LNCAP (cell line): ENCODE measurements around the gene MICAL1.

ENCODE experiments used
- CTCF ChIP-seq: fragments of 450-650 bp; IDR thresholded peaks from 2 replicates; pipeline ENCODE4 v1.5.1; 2017; ENCODE audit warnings: mild to moderate bottlenecking

Gene MICAL1

GRCh38 chr6:109396046-109396718 lies 59.4 kb downstream of the MICAL1 start:
- no peak for TF ChIP-seq CTCF
